IMR-90 (cell line): ENCODE data around the gene PLPPR3.

Experiments used
- CEBPB ChIP-seq: IDR thresholded peaks from 2 replicates; pipeline ENCODE4 v1.6.1; 2012; ENCODE audit warnings: low read depth, low read length, improper control_type of control experiment
- ELK1 ChIP-seq: fragments of 150-350 bp; IDR thresholded peaks from 2 replicates; pipeline ENCODE4 v1.6.1; 2016; ENCODE audit warnings: low read depth, mild to moderate bottlenecking, low read length, moderate library complexity, borderline replicate concordance
- RAD21 ChIP-seq: IDR thresholded peaks from 2 replicates; pipeline ENCODE4 v1.6.1; 2012; ENCODE audit warnings: low read length, improper control_type of control experiment
- RFX5 ChIP-seq: IDR thresholded peaks from 2 replicates; pipeline ENCODE4 v1.8.0; 2012; ENCODE audit warnings: low read depth, mild to moderate bottlenecking, low read length, moderate library complexity
- SMC3 ChIP-seq: fragments of 150-350 bp; IDR thresholded peaks from 2 replicates; pipeline ENCODE4 v1.6.1; 2016; ENCODE audit warnings: low read depth, mild to moderate bottlenecking, antibody characterized with exemption, low read length, moderate library complexity
- TF ChIP-seq, protein P1 (sequence below): conservative IDR thresholded peaks from 2 replicates; pipeline ENCODE4 v1.5.1; 2012; ENCODE audit warnings: mild to moderate bottlenecking, low read depth, low read length, improper control_type of control experiment

- TF ChIP-seq, protein P1, sequence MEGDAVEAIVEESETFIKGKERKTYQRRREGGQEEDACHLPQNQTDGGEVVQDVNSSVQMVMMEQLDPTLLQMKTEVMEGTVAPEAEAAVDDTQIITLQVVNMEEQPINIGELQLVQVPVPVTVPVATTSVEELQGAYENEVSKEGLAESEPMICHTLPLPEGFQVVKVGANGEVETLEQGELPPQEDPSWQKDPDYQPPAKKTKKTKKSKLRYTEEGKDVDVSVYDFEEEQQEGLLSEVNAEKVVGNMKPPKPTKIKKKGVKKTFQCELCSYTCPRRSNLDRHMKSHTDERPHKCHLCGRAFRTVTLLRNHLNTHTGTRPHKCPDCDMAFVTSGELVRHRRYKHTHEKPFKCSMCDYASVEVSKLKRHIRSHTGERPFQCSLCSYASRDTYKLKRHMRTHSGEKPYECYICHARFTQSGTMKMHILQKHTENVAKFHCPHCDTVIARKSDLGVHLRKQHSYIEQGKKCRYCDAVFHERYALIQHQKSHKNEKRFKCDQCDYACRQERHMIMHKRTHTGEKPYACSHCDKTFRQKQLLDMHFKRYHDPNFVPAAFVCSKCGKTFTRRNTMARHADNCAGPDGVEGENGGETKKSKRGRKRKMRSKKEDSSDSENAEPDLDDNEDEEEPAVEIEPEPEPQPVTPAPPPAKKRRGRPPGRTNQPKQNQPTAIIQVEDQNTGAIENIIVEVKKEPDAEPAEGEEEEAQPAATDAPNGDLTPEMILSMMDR = no peak
- TF ChIP-seq CEBPB (no peak), ELK1 (no peak), RFX5 (no peak), SMC3 (no peak), RAD21 (no peak)
Measured at GRCh38 chr19:848386-848921, 26.7 kb upstream of the PLPPR3 start.
